M059J (cell line): Measurements from ENCODE around the gene GGA3. TPM values are rescaled to one million over a fixed set of nuclear protein-coding genes. Genes with fewer than 3 reads are reported as not detected.
"Not testable (repeated sequence)": the region's sequence is repeated elsewhere in the genome, so short reads cannot be mapped to it uniquely, and the experiment has no call there.

Experiments used
- DNase-seq: peaks from one replicate; pipeline ENCODE4 v3.0.0-alpha.2; 2012; ENCODE audit warnings: low read depth
- total RNA-seq: library from RNA; depleted of rRNA; stranded (reverse); fragments of >200 nt; shearing (Covaris generic); gene quantifications from 2 replicates; pipeline ENCODE4 v1.2.3, GENCODE V29; 2014; rRNA removed

Gene GGA3
- total RNA-seq, 1 experiment from 2014 or later: 18.1 TPM

DNA sequence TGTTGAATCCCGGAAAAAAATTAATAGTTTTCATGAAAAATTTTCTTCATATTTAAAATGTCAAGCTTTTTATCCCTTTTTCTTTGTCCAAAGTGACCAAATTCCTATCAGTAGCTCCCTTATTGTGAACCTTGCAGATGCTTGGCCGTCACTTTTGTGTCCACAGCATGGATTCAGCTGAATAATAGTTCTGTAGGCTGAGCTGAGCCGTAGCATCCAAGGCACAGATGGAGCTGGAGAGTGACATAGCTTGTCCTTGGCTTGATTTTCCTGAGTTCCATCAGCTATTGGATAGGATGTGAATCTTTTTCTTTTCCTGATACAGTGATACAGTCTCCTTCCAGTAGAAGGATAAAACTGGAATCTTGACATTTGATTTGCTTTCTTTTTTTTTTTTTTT, 52.3 kb downstream of the GGA3 start:
- no peak for DNase-seq

DNA sequence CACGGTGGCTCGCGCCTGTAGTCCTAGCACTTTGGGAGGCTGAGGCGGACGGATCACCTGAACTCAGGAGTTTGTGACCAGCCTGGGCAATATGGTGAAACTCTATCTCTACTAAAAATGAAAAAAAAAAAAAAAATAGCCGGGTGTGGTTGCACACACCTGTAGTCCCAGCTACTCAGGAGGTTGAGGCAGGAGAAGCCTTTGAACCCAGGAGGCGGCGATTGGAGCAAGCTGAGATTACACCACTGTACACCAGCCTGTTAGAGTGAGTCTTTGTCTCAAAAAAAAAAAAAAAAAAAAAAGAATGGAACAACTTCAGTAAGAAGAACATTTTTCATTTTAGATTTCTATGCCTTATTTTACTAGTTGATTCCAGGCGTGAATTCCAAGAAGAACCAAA, 53.2 kb downstream of the GGA3 start:
- DNase-seq: no peak

DNA sequence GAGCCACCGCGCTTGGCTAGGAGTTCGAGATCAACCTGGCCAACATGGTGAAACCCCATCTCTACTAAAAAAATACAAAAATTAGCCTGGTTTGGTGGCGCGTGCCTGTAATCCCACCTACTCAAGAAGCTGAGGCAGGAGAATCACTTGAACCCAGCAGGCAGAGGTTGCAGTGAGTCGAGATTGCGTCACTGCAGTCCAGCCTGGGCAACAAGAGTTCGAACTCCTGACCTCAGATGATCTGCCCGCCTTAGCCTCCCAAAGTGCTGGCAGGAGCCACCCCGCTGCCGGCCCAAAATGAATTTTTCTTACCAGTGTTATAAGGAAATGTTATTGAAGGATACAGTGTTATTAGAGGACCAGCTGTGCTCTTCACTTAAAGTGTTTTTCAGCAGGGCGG, 53.6 kb downstream of the GGA3 start:
- no peak for DNase-seq

DNA sequence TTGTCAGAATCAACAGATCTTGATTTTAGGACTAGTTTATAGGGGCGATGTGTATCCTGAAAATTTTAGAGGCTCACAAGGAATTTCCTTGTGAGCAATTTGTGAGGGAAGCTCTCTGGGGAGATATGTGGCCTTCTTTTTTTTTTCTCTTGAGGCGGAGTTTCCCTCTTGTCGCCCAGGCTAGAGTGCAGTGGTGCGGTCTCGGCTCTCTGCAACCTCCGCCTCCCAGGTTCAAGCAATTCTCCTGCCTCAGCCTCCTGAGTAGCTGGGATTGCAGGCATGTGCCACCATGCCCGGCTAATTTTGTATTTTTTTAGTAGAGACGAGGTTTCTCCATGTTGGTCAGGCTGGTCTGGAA, 54.4 kb downstream of the GGA3 start:
- not testable (repeated sequence) for DNase-seq

DNA sequence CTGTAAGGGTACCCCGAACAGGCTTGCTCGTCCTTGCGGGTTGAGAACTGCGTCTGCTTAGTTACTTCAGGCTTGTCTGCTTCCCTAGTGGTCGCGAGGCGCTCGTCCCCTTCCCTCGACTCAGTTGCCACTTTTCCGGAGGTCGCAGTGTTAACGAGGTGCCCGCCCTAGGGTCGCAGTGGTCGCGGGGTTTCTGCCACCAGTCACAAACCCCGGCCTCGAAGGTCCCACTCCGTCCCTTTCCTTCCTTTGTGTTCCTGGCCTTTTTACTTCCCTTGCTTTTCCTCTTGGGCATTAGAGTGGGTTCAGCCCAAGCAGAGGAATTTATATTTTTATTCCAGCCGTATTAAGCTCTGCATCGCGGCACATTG, 55.6 kb downstream of the GGA3 start:
- DNase-seq: peak; percentile 11

DNA sequence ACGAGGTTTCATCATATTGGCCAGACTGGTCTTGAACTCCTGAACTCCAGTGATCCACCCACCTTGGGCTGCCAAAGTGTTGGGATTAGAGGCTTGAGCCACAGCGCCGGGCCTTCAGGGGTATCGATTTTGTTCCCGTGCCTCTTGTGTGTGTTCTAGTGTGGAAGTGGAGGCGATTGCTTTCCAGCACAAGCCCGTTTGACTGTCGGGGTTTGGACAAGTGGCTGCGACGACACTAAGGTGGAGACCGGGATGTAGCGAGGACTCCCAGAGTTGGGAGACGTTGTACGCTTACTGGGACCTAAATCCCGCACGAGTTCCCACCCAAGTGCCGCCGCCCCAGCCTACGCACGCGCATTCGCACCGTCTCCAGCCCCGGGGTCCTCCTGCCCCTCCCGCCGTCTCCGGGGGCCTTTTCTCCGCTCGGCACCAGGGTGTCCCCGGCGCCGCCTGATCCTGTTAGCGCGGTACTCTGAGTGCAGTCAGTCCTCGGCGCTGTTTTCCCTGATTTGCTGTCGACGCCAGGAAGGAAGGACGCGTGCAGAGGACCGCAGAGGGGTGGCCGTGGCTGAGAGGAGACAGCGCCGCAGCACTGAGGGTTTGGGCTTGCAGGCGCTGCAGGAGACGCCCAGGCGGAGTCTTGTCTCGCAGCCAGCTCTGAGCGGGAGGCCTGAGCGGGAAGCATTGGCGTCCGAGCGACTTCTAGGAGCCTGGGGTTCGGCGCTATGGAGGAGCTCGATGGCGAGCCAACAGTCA, 56.2 kb downstream of the GGA3 start, which contains the start of gene NUP85:
NUP85 (plus strand) TSS at position 643 of the 756 bp plus-strand sequence; CDS start at position 726, 83 bp downstream.
- DNase-seq: peak; percentile 86

DNA sequence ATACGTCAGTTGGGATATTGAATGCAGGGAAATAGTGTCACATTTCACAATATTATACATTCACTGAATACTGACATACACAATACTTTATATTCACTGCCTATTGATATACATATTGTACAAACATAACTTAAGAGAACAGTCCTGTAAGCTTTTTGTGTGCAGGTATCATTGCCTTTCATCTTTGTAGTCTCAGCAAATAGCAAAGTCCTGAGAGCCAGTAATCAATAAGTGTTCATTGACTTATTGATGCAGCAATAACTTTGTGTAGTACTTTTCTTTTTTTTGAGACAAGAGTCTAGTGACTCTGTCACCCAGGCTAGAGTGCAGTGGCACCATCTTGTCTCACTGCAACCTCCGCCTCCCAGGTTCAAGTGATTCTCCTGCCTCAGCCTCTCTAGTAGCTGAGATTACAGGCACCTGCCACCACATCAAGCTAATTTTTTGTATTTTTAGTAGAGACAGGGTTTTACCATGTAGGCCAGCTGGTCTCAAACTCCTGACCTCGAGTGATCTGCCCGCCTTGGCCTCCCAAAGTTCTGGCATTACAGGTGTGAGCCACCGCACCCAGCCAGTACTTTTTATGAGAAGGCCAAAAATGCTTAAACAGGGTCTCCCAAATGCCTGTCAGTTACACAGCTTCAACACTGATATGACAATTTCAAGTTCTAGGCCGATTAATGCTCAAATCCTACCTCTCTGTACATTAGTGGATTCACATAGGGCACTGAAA, 61.4 kb downstream of the GGA3 start:
- DNase-seq: no peak

DNA sequence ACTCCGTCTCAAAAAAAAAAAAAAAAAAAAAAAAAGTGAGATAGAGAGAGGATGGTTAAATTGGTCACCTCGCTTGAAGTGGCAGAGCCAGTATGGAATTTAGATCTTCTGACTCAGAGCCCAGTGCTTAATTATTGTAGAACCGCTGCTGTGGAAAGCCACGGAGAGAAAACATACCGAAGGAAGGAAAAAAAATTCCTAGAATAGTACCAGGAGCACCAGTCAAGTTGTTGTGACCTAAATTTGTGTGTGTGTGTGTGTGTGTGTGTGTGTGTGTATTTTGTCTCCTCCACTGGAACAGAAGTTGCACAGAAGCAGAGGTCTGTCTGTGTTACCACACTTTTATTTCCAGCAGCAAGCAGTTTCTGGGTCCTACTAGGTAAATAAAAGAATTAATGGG, 66.5 kb downstream of the GGA3 start:
- DNase-seq: peak; percentile 22

DNA sequence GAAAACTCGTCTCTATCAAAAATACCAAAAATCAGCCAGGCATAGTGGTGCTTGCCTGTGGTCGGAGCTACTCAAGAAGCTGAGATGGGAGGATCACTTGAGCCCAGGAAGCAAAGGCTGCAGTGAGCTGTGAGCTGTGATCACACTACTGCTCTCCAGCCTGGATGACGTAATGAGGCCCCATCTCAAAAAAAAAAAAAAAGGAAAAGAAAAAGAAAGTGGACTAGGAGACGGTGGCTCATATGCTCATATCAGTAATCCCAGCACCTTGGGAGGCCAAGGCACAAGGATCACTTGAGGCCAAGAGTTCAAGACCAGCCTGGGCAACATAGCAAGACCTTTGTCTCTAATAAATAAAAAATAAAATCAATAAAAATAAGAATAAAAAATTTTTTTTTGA, 69.8 kb downstream of the GGA3 start:
- no peak for DNase-seq

DNA sequence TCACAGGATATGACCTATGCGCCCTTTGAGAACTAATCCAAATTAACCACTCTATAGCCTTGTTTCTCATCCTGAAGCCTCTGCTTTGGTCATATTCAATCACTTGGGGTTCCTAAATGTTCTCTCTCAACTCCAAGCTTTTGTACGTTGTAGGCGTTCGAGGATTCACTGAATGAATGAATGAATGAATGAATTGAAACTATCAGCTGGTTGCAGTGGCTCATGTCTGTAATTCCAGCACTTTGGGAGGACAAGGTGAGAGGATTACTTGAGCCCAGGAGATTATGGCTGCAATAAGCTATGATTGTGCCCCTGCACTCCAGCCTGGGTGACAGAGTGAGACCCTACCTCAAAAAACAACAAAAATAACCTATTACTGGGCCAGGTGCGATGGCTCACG, 72.8 kb downstream of the GGA3 start:
- no peak for DNase-seq

Other genes with a start within 250 kb of the GGA3 start
- gene MRPL58, start 248.9 kb downstream of the GGA3 start, total RNA-seq: 55.7 and 65.0 TPM in 2 replicates
- 440 and 491 TPM in 2 replicates for gene ATP5PD, start 214.6 kb downstream of the GGA3 start, total RNA-seq
- gene KCTD2, start 214.4 kb downstream of the GGA3 start, total RNA-seq: 18.9 and 25.1 TPM in 2 replicates
- 0.07 TPM in 1 of 2 replicates, not detected in the other for gene SLC16A5, start 173.7 kb downstream of the GGA3 start, total RNA-seq
- gene ARMC7, start 151.6 kb downstream of the GGA3 start, total RNA-seq: 4.8 and 6.1 TPM in 2 replicates
- gene NT5C, start 129.9 kb downstream of the GGA3 start, total RNA-seq: 28.7 and 39.4 TPM in 2 replicates
- 360 and 365 TPM in 2 replicates for gene JPT1, start 107.1 kb downstream of the GGA3 start, total RNA-seq
- 170 and 171 TPM in 2 replicates for gene SUMO2, start 78.6 kb downstream of the GGA3 start, total RNA-seq
- gene NUP85, start 55.9 kb downstream of the GGA3 start, total RNA-seq: 42.4 and 45.4 TPM in 2 replicates
- gene MRPS7, start 273 bp upstream of the GGA3 start, total RNA-seq: 36.4 and 44.7 TPM in 2 replicates
- 14.3 and 19.4 TPM in 2 replicates for gene MIF4GD, start 9.6 kb upstream of the GGA3 start, total RNA-seq
- 6.7 and 12.5 TPM in 2 replicates for gene SLC25A19, start 27.8 kb upstream of the GGA3 start, total RNA-seq
- 77.5 and 109 TPM in 2 replicates for gene GRB2, start 144.1 kb upstream of the GGA3 start, total RNA-seq
- gene TMEM94, start 195.0 kb upstream of the GGA3 start, total RNA-seq: 29.1 and 48.8 TPM in 2 replicates